Measurements from ENCODE around the gene AGBL4. TPM values are rescaled to one million over a fixed set of nuclear protein-coding genes. Genes with fewer than 3 reads are reported as not detected.
"Not testable (repeated sequence)": the region's sequence is repeated elsewhere in the genome, so short reads cannot be mapped to it uniquely, and the experiment has no call there.

Gene AGBL4
- polyA plus RNA-seq, 3 donors, result 1.00 to 1.2 (median 1.0) TPM

GRCh38 chr1:49111931-49112330 lies 911.8 kb downstream of the AGBL4 start:
- DNase-seq (ENCODE audit: extremely low read depth in 1 of 11, low read depth in 9 of 11, low spot score in 4 of 11), result no peak

- no peak for DNase-seq (ENCODE audit: extremely low read depth in 1 of 11, low read depth in 9 of 11, low spot score in 4 of 11)
Measured at GRCh38 chr1:49106445-49106844, 917.3 kb downstream of the AGBL4 start.

DNA sequence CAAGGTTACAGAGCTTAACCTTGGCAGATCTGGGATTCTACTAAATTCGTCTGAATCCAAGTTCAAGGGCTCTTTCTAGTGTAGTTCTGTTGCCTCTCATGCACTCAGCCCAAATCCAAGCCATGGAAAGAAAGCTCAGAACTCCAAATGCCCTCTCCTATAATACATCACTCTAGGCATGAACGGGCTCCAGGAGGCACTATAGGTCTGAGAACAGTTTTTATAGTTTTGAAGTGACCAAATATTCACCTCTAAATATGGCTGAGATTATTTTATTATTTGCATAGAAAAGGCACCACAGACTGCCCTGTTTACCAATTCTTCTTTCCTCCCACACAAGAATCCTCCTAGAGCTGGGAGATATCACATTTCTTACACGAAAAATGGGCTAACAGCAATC lies 919.2 kb downstream of the AGBL4 start:
- DNase-seq (ENCODE audit: extremely low read depth in 1 of 11, low read depth in 9 of 11, low spot score in 4 of 11), result no peak

- DNase-seq (ENCODE audit: extremely low read depth in 1 of 11, low read depth in 9 of 11, low spot score in 4 of 11), result no peak
Measured at GRCh38 chr1:49102752-49103151, 921.0 kb downstream of the AGBL4 start.

GRCh38 chr1:49098866-49099265 lies 924.9 kb downstream of the AGBL4 start:
- no peak for DNase-seq (ENCODE audit: extremely low read depth in 1 of 11, low read depth in 9 of 11, low spot score in 4 of 11)

GRCh38 chr1:49086327-49086726 lies 937.4 kb downstream of the AGBL4 start:
- no peak for DNase-seq (ENCODE audit: extremely low read depth in 1 of 11, low read depth in 9 of 11, low spot score in 4 of 11)

GRCh38 chr1:49085079-49085478 lies 938.7 kb downstream of the AGBL4 start:
- DNase-seq (ENCODE audit: extremely low read depth in 1 of 11, low read depth in 9 of 11, low spot score in 4 of 11), result no peak

GRCh38 chr1:49060766-49061165 lies 963.0 kb downstream of the AGBL4 start:
- peak in 5 of 11 donors; percentile 1 to 13 (median 7) for DNase-seq (ENCODE audit: extremely low read depth in 1 of 11, low read depth in 9 of 11, low spot score in 4 of 11)

- no peak for DNase-seq (ENCODE audit: extremely low read depth in 1 of 11, low read depth in 9 of 11, low spot score in 4 of 11)
Measured at GRCh38 chr1:49059087-49059486, 964.7 kb downstream of the AGBL4 start.

DNA sequence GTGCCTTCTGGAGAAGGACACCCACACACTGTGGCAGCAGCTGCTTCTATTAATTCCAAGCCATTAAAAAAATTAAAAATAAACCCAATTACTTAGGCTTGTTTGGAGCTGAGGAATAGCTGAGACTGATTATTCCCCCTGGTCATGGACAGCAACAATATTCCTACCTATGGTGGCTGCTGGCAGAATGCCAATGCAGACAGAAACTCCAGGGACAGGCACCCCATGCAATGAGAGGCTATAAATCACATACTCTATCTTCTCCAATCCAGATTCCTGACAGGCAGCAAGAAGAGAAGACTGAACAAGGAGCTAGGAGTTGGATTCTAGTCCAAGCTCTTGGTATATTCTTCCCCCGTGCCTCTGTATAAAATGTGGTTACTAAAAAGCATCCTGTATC lies 971.7 kb downstream of the AGBL4 start:
- no peak for DNase-seq (ENCODE audit: extremely low read depth in 1 of 11, low read depth in 9 of 11, low spot score in 4 of 11)

GRCh38 chr1:49051647-49052046 lies 972.1 kb downstream of the AGBL4 start:
- DNase-seq (ENCODE audit: extremely low read depth in 1 of 11, low read depth in 9 of 11, low spot score in 4 of 11), result no peak

- DNase-seq (ENCODE audit: extremely low read depth in 1 of 11, low read depth in 9 of 11, low spot score in 4 of 11), result no peak
Measured at GRCh38 chr1:49050041-49050440, 973.7 kb downstream of the AGBL4 start.

DNA sequence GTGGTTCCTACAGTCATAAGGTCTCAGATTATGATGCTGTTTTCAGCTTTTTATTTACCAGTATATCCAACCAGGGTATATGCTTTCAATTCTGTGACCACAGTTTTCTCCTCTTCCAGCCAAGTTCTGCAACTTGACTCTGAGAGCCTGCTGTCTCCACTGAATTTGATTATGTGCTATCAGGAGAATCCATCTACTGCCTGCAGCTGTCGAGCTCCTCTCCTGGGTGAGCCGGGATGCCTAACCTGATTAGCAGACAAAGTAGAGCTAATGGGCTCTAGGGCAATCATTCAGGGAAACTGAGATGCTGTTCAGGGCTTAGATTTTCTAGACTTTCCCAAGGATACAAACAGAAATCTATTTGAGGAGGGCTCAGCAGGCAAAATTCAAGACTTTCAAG lies 975.6 kb downstream of the AGBL4 start:
- DNase-seq (ENCODE audit: extremely low read depth in 1 of 11, low read depth in 9 of 11, low spot score in 4 of 11), result no peak

- DNase-seq (ENCODE audit: extremely low read depth in 1 of 11, low read depth in 9 of 11, low spot score in 4 of 11), result no peak
Measured at GRCh38 chr1:49046305-49046704, 977.4 kb downstream of the AGBL4 start.

- DNase-seq (ENCODE audit: extremely low read depth in 1 of 11, low read depth in 9 of 11, low spot score in 4 of 11), result no peak
Measured at GRCh38 chr1:49045371-49045770, 978.4 kb downstream of the AGBL4 start.

GRCh38 chr1:49036700-49037099 lies 987.1 kb downstream of the AGBL4 start:
- no peak for DNase-seq (ENCODE audit: extremely low read depth in 1 of 11, low read depth in 9 of 11, low spot score in 4 of 11)

- DNase-seq (ENCODE audit: extremely low read depth in 1 of 11, low read depth in 9 of 11, low spot score in 4 of 11), result no peak
Measured at GRCh38 chr1:49028396-49028795, 995.4 kb downstream of the AGBL4 start.

DNA sequence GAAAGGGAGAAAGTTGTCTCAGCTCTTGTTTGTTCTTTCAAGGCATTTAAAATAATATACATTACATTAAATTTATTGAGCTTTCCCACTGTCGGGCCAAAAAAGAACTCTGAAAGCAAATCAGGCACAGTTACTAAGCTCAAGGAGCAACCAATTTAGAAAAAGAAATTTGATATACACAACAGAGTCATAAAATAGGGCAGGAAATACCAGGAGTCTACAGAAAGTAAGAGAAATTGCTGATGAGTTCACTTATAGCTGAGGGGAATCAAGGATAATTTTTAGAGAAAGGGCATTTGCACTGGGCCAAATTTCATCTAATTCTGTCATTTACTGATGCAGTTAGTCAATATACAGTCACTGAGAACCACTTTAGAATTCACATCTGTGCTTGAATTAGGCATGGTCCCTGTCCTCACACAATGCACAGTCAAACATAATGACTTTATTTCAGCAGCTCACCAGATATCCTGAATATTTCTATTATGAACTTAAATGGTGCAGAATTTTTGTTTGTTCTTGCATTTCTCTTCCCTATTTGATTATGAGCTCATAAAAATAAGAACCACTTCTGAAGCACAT lies 997.4 kb downstream of the AGBL4 start:
- peak in 2 of 11 donors; percentile 4 to 12 for DNase-seq (ENCODE audit: extremely low read depth in 1 of 11, low read depth in 9 of 11, low spot score in 4 of 11)

- DNase-seq (ENCODE audit: extremely low read depth in 1 of 11, low read depth in 9 of 11, low spot score in 4 of 11), result no peak
Measured at GRCh38 chr1:49016030-49016977, 1007.5 kb downstream of the AGBL4 start.

GRCh38 chr1:49013079-49013478 lies 1010.7 kb downstream of the AGBL4 start:
- DNase-seq (ENCODE audit: extremely low read depth in 1 of 11, low read depth in 9 of 11, low spot score in 4 of 11), result no peak

GRCh38 chr1:49002981-49003380 lies 1020.8 kb downstream of the AGBL4 start:
- not testable (repeated sequence) for DNase-seq (ENCODE audit: extremely low read depth in 1 of 11, low read depth in 9 of 11, low spot score in 4 of 11)
